ENCODE results near the gene XYLT1.
"Not testable (repeated sequence)": the region's sequence is repeated elsewhere in the genome, so short reads cannot be mapped to it uniquely, and the experiment has no call there.

The XYLT1 gene

GRCh38 chr16:17311333-17312093 is 159.2 kb downstream of the XYLT1 start:
- Mint-ChIP-seq H3K4me1 (peaks cover 28% of the 10 kb centered on the region), H3K27ac (peak overlapping the region; percentile 78), H3K36me3 (peaks cover 35% of the 10 kb centered on the region), H3K27me3 (no peaks in the 10 kb centered on the region), H3K4me3 (no peak overlapping the region), H3K9me3 (peaks cover 11% of the 10 kb centered on the region)
- no peak for ATAC-seq

DNA sequence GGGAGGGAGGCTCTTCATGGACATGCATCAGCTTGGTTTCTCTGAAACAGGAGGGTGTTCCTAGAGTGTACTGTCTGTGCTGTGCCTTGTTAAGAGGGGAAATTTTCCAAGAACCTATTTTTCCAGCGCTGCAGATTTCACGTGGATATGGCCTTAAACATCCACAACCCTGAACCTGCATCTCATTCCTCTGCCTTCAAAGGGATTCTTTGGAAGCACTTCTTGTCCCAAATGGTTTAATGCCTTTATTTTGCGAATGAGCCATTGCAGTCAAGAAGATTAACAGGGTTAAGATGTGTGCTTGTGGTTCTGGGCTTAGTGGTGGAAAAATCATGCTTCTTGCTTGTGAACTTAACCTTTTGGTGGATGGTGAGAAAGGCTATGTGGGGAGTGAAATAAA is 161.2 kb downstream of the XYLT1 start:
- Mint-ChIP-seq H3K4me3 (no peak overlapping the region), H3K4me1 (peaks cover 40% of the 10 kb centered on the region), H3K27me3 (no peaks in the 10 kb centered on the region), H3K27ac (peak overlapping the region; percentile 32), H3K9me3 (peaks cover 8% of the 10 kb centered on the region), H3K36me3 (peaks cover 25% of the 10 kb centered on the region)
- no peak for ATAC-seq

GRCh38 chr16:17308186-17308585 is 162.6 kb downstream of the XYLT1 start:
- Mint-ChIP-seq H3K27me3 (no peaks in the 10 kb centered on the region), H3K4me3 (no peak overlapping the region), H3K4me1 (peaks cover 52% of the 10 kb centered on the region), H3K36me3 (peaks cover 23% of the 10 kb centered on the region), H3K9me3 (peaks cover 8% of the 10 kb centered on the region), H3K27ac (no peak overlapping the region)
- ATAC-seq, result no peak

GRCh38 chr16:17307504-17307903 is 163.3 kb downstream of the XYLT1 start:
- H3K36me3 Mint-ChIP-seq, result peaks cover 23% of the 10 kb centered on the region
- H3K27me3 Mint-ChIP-seq, result no peaks in the 10 kb centered on the region
- H3K9me3 Mint-ChIP-seq, result peaks cover 8% of the 10 kb centered on the region
- H3K4me1 Mint-ChIP-seq, result peaks cover 59% of the 10 kb centered on the region
- H3K27ac Mint-ChIP-seq, result peak overlapping the region; percentile 19
- no peak for ATAC-seq
- no peak overlapping the region for H3K4me3 Mint-ChIP-seq

GRCh38 chr16:17306745-17307144 is 164.0 kb downstream of the XYLT1 start:
- H3K36me3 Mint-ChIP-seq, result peaks cover 18% of the 10 kb centered on the region

DNA sequence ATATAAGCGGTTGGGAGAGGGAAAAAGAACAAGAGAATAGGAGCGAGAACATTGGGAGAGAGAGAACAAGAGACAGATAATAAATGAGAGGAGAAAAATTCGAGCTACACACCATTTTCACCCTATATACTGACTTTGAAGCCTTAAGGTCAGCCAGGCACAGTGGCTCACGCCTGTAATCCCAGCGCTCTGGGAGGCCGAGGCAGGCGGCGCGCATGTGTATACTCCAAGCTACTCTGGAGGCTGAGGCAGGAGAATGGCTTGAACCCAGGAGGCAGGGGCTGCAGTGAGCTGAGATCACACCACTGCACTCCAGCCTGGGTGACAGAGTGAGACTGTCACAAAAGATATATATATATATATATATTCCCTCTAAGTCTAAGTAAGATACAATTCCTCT is 164.5 kb downstream of the XYLT1 start:
- not testable (repeated sequence) for ATAC-seq, H3K9me3 Mint-ChIP-seq, H3K27me3 Mint-ChIP-seq
- H3K4me1 Mint-ChIP-seq, result peaks cover 61% of the 10 kb centered on the region
- H3K27ac Mint-ChIP-seq, result peak overlapping the region; percentile 72
- peaks cover 13% of the 10 kb centered on the region for H3K36me3 Mint-ChIP-seq
- peak overlapping the region; percentile 0 for H3K4me3 Mint-ChIP-seq

More at GRCh38 chr16:17306745-17307144, 164.0 kb downstream of the XYLT1 start:
- no peak for ATAC-seq
- Mint-ChIP-seq H3K9me3 (peaks cover 5% of the 10 kb centered on the region), H3K27ac (peak overlapping the region; percentile 19), H3K4me3 (no peak overlapping the region), H3K4me1 (peaks cover 62% of the 10 kb centered on the region), H3K27me3 (no peaks in the 10 kb centered on the region)

DNA sequence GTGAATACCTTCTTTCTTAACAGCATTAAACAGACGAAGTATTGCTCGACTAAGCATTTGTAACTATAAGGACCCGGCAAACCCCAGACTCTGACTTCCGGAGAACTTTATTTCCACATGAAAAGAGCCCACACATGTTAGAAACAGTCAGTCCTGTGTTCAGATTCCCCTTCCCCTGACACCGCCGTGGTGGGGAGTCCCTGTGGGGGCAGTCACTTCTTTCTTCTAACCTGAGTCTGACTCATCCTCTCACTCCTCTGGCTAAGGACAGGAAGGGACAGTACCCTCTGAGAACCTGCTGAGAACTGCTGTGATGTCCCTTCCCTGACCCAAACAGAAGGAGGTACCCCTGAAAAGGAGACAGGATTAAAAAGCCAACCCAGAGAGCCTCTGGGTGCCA is 165.1 kb downstream of the XYLT1 start:
- no peaks in the 10 kb centered on the region for H3K27me3 Mint-ChIP-seq
- peak; percentile 65 for ATAC-seq
- H3K4me1 Mint-ChIP-seq, result peaks cover 66% of the 10 kb centered on the region
- peaks cover 8% of the 10 kb centered on the region for H3K36me3 Mint-ChIP-seq
- H3K27ac Mint-ChIP-seq, result peak overlapping the region; percentile 72
- H3K9me3 Mint-ChIP-seq, result peaks cover 4% of the 10 kb centered on the region
- peak overlapping the region; percentile 0 for H3K4me3 Mint-ChIP-seq

GRCh38 chr16:17304491-17305119 is 166.2 kb downstream of the XYLT1 start:
- Mint-ChIP-seq H3K4me3 (no peak overlapping the region), H3K36me3 (peaks cover under 1% of the 10 kb centered on the region), H3K4me1 (peaks cover 66% of the 10 kb centered on the region), H3K27me3 (no peaks in the 10 kb centered on the region), H3K9me3 (no peaks in the 10 kb centered on the region), H3K27ac (peak overlapping the region; percentile 72)
- no peak for ATAC-seq

DNA sequence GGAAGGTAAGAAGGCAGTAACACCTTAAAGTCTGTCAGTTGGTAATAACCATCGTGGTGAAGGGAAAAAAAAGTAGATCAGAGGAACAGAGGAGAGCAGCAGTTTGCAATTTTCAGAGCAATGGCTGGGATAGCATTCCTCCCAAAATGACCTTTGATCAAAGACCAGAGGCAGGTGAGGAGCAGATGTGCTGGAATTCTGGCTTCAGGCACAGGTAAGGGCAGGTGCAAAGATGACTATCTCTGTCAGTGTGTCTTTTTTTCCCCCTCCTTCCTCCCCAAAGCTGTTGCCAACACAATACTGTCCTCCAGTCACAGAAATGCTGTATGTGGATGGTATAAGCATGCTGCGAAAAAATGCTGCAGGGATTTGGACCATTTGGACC is 166.7 kb downstream of the XYLT1 start:
- H3K4me3 Mint-ChIP-seq, result peak overlapping the region; percentile 17
- H3K4me1 Mint-ChIP-seq, result peaks cover 65% of the 10 kb centered on the region

GRCh38 chr16:17303101-17303500 is 167.7 kb downstream of the XYLT1 start:
- no peaks in the 10 kb centered on the region for H3K27me3 Mint-ChIP-seq
- peaks cover 62% of the 10 kb centered on the region for H3K4me1 Mint-ChIP-seq
- no peaks in the 10 kb centered on the region for H3K9me3 Mint-ChIP-seq
- H3K4me3 Mint-ChIP-seq, result no peak overlapping the region
- peak overlapping the region; percentile 84 for H3K27ac Mint-ChIP-seq
- no peaks in the 10 kb centered on the region for H3K36me3 Mint-ChIP-seq
- no peak for ATAC-seq

More for the DNA sequence above, 166.7 kb downstream of the XYLT1 start:
- no peaks in the 10 kb centered on the region for H3K27me3 Mint-ChIP-seq
- no peak for ATAC-seq
- H3K9me3 Mint-ChIP-seq, result no peaks in the 10 kb centered on the region
- H3K27ac Mint-ChIP-seq, result peak overlapping the region; percentile 39
- no peaks in the 10 kb centered on the region for H3K36me3 Mint-ChIP-seq

- Mint-ChIP-seq H3K36me3 (no peaks in the 10 kb centered on the region), H3K27ac (peak overlapping the region; percentile 84), H3K4me1 (peaks cover 62% of the 10 kb centered on the region), H3K4me3 (peak overlapping the region; percentile 1), H3K27me3 (no peaks in the 10 kb centered on the region), H3K9me3 (no peaks in the 10 kb centered on the region)
- no peak for ATAC-seq
Measured at GRCh38 chr16:17302620-17303019, 168.1 kb downstream of the XYLT1 start.

GRCh38 chr16:17302214-17302613 is 168.5 kb downstream of the XYLT1 start:
- ATAC-seq, result peak; percentile 44
- Mint-ChIP-seq H3K4me1 (peaks cover 62% of the 10 kb centered on the region), H3K36me3 (no peaks in the 10 kb centered on the region), H3K4me3 (peak overlapping the region; percentile 1), H3K27me3 (no peaks in the 10 kb centered on the region), H3K9me3 (no peaks in the 10 kb centered on the region), H3K27ac (peak overlapping the region; percentile 84)

GRCh38 chr16:17301593-17302135 is 169.1 kb downstream of the XYLT1 start:
- H3K36me3 Mint-ChIP-seq, result no peaks in the 10 kb centered on the region
- peak overlapping the region; percentile 84 for H3K27ac Mint-ChIP-seq
- H3K4me1 Mint-ChIP-seq, result peaks cover 62% of the 10 kb centered on the region
- no peaks in the 10 kb centered on the region for H3K9me3 Mint-ChIP-seq
- H3K27me3 Mint-ChIP-seq, result no peaks in the 10 kb centered on the region
- peak; percentile 96 for ATAC-seq
- H3K4me3 Mint-ChIP-seq, result no peak overlapping the region

DNA sequence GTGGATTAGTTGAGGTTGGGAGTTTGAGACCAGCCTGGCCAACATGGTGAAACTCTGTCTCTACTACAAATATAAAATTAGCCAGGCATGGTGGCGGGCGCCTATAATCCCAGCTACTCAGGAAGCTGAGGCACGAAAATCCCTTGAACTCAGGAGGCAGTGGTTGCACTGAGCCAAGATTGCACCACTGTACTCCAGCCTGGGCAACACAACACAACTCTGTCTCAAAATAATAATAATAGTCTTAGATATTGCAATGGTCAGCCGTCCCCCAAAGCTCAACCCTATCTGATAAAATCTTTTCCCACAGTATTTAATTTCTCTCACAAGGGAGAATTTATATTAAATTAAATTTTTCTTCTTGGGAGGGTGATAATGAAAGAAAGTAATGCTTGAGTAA is 169.6 kb downstream of the XYLT1 start:
- peak overlapping the region; percentile 84 for H3K27ac Mint-ChIP-seq
- H3K4me3 Mint-ChIP-seq, result no peak overlapping the region
- ATAC-seq, result no peak
- no peaks in the 10 kb centered on the region for H3K9me3 Mint-ChIP-seq
- H3K36me3 Mint-ChIP-seq, result no peaks in the 10 kb centered on the region
- H3K4me1 Mint-ChIP-seq, result peaks cover 61% of the 10 kb centered on the region
- H3K27me3 Mint-ChIP-seq, result no peaks in the 10 kb centered on the region

GRCh38 chr16:17299790-17300189 is 171.0 kb downstream of the XYLT1 start:
- Mint-ChIP-seq H3K4me1 (peaks cover 57% of the 10 kb centered on the region), H3K9me3 (no peaks in the 10 kb centered on the region), H3K4me3 (no peak overlapping the region), H3K36me3 (peaks cover 5% of the 10 kb centered on the region), H3K27ac (peak overlapping the region; percentile 84), H3K27me3 (no peaks in the 10 kb centered on the region)
- ATAC-seq, result no peak

- ATAC-seq, result no peak
- Mint-ChIP-seq H3K36me3 (peaks cover 6% of the 10 kb centered on the region), H3K9me3 (no peaks in the 10 kb centered on the region), H3K4me3 (no peak overlapping the region), H3K27me3 (no peaks in the 10 kb centered on the region), H3K4me1 (peaks cover 57% of the 10 kb centered on the region), H3K27ac (no peak overlapping the region)
Measured at GRCh38 chr16:17298238-17298637, 172.5 kb downstream of the XYLT1 start.

Measured in stimulated activated memory B cell treated with anti-CD40 and anti-IgM and Interleukin-4, amounts not matched to agents 10 μg/mL and 1 μg/mL and 100 μg/mL, for 72 hours (primary cell).